NCI-H2171 (cell line): Measurements from ENCODE around the gene ITSN2.

Experiments used
- DNase-seq: peaks from one replicate; lab custom pipeline; 2025; lab: John Stamatoyannopoulos, UW

ITSN2 gene

DNA sequence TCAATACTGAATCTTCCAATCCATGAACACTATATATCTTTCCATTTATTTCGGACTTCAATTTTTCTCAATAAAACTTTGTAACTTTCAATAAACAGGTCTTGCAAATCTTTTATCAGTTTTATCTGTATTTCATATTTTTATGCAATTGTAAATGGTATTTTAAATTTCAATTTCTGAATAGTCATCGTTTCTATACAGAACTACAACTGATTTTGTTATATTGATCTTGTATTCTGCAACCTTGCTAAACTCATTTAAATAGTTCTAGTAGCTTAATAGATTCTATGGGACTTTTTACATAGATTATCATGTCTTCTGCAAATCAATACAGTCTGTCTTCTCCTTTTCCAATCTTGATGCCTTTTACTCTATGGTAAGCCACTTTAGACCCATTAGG is 95.1 kb downstream of the ITSN2 start:
- no peak for DNase-seq

DNA sequence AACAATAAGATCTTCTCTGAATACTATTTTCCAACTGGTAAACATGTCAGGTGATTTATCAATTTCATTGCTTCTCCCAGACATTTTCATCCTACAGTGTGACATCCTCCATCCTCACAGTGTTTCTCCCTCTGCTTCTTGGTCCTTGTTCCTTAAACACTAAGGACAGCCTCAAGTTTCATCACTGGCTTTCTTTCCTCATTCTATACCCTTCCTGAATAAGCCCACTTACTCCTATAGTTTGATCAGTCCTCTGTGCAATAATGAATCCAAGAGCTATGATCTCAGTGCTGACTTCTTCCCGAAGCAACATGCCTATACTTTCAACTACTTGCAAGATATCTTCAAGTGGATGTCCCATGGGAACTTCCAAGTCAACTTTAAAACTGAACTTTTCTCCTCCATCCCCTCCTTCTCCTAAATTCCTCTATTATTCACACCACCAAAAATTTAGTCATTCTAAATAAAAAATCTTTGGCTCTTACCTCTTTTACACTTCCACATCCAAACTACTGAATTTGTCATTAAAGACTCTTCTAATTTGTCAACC is 97.8 kb downstream of the ITSN2 start:
- DNase-seq: no peak

DNA sequence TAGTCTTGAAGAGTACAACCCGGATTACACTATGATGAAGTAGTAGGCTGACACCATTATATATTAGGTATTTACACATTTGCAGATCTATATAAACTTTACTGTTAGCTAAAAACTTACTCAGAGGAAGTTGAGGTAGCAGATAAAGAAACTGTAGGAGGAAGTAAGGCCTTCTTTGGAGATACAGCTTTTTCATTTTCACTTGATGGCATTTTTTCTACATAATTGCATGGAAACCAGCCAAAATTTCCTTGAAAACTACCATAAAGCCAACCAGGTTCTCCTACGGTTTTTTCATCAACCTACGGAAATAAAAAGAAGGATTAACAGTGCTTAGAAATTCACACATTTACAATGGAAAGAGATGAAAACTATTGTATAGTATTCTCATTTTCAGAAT is 98.9 kb downstream of the ITSN2 start:
- no peak for DNase-seq

DNA sequence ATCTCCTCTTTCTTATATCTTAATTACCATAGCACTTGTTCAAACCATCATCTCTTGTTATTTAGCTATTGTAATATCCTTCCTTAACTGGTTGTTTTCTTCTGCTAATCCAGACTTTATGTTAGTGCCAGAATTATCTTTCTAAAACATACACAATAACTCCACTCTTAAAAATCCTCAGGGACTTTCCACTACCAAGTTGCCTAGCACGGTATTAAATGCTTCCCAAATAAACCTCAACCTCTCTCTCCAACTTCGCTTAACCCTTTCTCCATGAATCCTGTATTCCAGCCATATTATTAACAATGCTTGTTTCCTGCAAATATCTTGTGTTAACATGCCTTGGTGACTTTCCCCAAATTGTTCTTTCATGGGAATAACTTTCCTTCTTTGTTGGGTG is 101.0 kb downstream of the ITSN2 start:
- DNase-seq: no peak

DNA sequence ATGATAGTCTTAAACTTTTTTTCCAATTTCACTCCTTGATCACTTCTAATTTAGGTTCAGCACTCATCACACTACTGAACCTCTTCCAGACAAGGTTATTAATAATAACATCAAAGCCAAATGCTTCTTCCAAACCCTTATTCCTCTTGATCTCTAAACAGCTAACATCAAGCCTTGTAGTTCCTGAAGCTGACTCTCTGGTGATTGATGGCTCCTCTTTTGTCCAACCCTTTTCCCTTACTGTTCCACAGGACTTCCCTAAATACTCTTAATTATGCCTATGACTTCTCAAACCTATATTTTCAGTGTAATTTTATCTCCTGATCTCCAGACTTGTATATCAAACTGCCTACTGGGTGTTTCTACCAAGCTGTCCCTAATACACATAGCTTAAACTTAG is 101.6 kb downstream of the ITSN2 start:
- DNase-seq: no peak

DNA sequence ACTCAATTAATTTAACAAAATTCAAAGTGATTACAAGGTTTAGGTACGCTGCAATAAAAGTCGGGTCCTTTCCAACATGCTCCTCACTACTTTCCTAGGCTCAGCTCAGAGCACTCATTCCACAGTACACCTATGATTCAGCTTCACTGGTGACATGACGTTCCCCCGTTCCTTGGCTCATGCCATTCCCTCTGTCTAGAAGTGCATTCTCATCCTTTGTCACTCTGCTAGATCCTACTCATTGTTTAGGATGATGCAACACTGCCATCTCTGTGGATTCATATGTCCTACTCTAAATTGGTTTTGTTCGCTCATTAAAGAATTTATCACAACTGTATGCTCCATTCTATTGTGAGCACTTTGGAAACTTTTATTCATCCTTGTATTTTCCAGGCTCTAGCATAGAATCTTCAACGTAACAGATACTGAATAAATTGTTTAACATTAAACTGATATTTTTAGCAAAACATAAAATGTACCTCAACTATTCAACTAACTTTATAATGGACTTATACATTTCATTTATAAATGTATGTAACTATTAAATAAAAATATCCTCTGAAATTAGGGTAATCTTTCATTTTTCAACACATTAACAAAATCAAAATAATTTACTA is 106.9 kb downstream of the ITSN2 start:
- DNase-seq: no peak

DNA sequence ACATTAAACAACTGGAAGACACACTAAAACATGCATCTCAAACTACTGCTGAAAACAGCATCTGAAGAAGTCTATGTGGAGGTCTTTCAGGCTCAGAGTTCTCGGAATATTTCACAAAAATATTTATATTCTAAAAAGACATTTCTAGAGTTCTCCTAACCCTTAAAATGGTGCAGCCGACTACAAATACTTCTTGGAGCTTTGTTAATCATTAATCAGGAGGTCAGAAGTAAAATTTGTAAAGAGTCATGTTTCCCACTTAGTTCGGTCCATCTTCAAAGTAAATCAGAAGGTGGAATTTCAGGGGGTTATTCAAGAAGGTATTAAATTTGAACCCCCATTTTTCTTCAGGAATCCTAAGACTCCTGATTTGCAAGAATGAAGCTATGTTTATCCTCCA is 112.7 kb downstream of the ITSN2 start:
- DNase-seq: no peak

DNA sequence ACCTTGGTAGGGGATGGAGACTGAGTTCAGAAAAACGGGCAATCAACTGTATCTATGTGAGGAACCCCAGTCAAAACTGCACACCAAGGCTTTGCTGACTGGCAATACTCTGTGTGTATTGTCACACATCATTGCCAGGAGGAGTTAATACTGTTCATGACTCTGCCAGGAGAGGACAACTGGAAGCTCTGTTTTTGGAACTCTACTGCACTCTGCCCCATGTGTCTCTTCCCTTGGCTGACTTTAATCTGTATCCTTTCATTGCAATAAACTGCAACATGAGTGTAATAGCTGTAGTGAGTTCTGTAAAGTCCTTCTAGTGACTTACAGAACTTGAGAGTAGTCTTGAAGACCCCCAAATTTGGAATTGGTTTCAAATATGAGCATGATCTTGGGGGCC is 113.2 kb downstream of the ITSN2 start:
- DNase-seq: no peak

DNA sequence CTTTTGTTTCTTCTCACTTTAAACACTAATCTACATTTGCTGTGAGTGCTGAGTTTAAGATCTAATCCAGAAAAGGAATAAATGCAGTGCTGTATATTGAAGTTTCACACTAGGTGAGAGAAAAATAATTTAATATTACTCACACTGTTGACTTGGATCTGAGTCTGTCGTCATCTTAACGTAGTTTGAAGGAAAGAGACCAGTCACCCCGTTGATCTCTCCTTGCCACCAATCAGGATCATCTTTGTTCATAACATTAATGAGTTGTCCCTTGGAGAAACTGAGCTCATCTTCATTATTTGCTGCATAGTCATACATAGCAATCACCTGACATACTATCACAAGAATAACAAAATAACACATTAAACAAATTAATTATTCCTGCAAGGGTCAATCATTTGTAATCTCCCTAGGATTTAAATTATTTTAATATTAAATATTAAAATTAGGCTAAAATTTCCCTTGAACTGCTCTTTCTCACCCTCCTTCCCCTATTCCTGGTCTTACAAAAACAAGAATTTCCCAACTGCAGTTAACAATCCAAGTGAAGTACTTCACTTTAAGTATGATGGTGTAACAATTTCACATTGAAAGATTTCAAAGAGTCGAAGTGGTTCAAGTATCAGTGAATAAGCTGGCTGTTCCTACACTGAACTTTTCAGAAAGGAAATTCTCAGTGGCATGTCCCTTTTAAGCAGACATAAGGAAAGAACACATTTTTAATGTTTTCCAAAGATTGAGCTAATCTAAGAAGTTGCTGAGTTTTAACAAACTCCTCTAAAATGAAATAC is 114.2 kb downstream of the ITSN2 start:
- DNase-seq: no peak

DNA sequence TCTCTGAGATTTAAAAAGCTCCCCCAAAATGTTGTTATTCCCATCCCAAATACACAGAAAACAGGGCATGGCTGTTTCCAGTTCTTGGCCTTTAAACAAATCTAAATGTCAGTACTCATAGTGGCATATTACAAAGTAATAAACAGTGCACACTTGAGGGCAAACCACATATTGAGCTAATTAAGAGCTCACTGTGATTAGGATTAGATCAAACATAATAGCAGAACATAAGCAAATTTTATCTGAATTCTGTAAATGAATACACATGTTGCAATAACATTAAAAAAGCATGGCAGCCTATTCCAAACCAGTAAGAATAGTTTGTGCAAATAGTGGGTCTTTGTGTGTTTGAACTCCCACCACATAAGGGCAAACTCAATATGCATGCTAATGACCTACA is 118.8 kb downstream of the ITSN2 start:
- DNase-seq: no peak

DNA sequence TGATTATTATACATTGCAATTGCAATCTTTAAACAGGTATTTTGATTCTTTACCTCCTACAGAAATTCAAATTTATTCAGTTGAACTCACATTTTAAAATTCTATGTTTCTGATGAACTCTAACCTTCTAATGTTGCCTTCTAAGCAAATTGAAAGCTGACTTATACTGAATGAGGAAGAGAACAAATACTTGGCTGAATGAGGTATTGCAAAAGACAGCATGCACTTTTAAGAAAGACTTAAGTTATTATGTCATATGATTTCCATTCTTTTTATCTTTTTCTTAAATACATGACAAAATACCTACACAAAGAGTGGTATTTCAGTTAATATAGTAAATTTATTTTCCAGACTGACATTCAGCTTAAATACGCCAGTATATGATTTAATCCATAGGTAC is 120.8 kb downstream of the ITSN2 start:
- DNase-seq: no peak

DNA sequence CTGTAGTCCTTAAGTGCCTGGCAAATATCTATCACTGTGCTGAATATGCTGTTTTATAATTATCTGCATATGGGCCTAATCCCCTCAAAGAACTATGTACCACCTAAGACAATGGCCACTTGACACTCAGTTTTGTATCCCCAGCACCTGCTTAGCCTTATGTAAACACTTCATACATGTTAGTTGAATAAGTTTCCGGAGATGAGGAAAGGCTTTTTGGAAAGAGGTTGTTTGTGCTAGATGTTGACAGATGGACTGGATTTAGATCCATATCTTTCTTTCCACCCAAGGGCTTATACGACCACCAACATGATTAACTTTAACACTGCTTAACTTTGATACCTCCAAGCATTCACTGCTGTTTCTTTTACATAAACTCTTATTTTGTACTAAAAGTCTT is 122.2 kb downstream of the ITSN2 start:
- peak; percentile 7 for DNase-seq

DNA sequence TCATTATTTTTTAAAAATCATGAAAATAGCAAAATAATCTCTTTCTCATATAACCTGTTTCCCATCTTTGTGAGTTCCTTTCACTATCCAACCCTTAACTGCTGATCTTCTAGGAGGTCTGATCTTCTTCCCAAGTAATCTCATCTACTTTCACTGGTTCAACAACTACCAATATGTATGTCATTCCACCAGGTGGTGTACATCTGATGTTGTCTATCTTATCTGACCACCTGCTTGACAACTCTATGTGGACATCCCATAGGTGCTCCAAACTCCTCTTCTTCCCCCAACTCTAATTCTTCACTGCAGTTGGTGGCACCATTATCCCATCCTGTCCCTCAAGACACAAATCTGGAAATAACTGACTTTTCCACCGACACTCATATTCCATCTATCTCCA is 123.0 kb downstream of the ITSN2 start:
- no peak for DNase-seq

DNA sequence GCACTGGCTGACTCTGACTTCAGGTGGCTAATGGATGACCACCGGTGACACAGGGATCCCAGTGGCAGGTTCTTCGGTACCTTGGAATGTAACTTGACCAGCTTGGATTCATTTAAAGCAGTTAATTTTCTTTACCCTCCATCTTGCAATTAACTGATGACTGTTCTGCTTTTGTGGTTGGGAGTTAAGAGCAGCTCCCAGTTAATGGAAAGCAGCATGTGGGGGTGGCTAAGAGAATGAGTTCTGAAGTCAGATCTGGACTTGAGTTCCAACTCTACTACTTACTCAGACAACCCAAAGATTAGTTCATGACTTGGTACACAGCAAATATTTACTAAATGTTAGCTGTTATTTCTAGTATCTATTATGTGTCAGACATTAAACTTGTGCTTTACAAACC is 127.0 kb downstream of the ITSN2 start:
- no peak for DNase-seq

DNA sequence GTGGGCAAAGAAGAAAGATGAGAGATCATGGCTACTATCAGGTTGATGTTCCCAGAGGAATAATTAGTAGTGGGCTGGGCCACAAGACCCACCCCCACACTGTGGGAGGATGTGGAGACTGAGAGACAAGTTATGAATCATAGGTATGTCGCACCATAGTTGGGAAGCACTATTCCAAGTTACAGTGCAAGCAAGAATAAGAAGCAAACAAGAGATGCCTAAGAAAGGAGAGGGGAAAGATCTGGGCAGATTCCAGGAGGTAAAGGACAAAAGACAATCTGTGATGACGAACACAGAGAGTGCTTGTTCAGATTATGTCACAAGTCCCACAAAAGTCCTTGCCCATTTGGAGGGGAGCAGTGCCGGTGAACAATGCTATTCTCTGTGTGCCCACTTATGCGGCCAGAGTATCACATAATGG is 128.9 kb downstream of the ITSN2 start:
- DNase-seq: no peak

DNA sequence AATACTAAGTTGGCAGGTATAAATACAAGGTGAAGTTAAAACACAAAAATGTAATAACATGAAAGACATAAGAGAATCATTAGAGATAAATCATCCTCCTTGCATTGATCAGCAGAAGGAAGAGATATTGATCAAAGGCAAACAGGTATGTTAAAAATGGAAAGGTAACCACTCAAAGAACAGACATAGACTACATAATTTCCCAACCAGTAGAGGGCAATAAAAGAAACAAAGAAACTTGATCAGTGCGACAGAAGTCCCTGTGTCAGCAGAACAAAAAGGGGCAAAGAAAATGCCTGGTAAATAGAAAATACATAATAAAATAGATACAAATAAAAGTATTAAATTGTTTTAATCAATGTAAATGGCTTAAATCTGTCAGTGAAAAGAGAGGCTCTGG is 131.9 kb downstream of the ITSN2 start:
- DNase-seq: peak; percentile 44

DNA sequence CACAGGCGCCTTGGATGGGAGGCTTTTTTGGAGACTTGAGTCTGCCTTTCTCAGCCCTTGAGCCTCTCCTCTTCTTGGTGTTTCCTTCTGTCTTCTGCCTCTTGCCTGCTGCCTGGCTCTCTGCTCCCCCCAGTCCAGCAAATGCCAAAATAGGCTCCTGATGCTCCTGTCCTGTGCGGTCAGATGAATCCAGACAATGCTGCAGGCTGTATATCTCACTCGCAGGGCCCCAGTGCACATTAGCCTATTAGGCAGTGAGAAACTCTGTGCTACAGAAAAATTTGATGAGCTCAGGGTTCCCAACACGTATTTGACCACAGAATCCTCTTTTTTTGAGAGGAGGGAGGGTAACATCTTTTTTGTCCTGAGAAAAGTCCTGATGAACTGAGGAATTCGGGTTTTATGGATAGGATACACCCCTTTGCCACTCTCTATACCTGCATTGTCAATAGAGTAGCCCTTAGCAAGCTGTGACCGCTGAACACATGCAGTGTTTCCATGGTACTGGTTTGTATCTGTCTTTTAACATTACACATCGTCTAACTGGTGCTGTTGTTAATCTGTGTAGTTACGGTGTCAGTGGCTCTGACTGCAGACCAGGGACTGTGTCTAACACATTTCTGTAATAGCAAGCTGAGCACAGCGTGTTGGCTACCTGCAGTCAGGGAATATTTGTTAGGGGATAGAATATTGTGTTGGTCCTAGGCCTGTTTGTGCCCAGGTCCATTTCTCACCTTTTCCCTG is 134.7 kb downstream of the ITSN2 start:
- no peak for DNase-seq

DNA sequence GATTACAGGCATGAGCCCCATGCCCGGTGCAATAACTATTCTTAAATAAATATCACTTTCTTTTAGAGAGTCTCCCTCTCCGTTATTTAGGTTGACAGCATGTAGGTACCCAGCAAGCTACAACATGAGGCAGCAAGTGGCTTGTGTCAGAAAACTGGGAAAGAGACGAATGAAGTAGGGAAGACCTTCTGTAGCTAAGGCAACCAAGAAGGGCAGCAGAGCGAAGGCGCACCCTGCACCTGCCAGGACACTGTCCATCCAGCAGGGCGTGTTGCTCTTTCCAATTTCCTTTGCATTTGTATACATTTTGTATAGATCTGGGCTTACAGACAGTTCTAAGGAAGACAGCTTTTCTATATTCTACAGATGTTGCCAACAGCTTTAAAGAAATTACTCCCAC is 137.4 kb downstream of the ITSN2 start:
- no peak for DNase-seq

DNA sequence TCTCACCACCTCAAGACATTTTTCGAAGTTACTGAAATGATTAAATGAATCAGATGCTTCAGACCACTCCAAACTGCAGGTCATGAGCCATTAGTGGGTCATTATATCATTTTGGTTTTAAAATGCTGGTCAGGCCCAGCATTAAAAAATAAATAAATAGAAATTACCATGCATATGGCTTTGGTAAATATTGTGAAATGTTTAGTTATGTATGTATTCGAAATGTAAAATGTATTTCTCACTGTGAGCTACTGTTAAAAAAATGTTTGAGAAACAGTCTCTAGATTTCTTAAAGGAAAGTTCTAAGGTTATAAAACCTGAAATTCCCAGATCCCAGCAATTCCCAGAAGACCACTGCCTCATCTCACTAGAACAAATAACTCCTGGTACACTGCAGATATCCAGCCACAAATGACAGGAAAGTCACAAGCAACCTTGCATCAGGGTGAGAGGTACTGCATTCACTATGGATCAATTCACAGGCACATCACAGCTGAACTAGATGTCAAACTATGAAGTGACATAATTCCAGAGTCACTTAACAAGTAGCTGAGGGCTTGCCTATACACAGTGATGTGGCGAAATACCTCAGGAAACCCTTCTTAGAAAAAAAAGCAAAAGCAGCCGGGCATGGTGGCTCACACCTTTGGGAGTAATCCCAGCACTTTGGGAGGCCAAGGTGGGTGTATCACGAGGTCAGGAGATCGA is 138.8 kb downstream of the ITSN2 start:
- DNase-seq: no peak

DNA sequence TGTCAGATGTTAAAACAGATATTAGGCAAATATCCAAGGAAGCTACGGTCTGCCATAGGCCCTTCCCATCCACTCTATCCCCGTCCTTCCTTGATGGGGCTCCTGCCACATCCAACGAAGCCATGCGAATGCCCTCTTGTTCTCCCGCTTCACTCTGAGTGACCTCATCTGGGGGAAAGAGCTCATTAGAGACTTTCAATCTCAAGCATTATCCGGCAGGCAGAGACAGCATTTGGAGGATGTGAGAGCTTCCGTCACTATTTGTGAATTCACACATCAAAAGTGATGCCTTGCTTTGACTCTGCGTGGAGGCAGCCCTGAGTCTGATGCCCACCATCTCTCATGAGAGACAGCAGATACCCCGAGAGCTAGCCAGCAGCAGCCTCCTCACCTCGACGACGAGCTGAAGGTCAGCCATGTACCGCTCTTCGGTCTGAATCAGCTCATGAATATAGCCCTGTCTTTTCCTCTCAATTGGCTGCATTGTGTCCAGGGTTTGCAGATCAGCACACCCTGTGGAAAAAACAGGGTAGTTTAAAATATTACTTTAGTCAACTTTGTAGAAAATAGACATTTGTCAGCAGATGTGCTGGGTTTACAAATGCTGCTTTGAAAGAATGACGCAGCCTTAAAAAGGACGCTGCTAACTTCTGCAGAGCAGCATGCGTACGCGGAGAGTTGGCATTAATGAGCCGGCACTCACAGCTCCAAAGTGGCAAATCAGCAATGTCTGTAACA is 139.6 kb downstream of the ITSN2 start:
- DNase-seq: no peak

DNA sequence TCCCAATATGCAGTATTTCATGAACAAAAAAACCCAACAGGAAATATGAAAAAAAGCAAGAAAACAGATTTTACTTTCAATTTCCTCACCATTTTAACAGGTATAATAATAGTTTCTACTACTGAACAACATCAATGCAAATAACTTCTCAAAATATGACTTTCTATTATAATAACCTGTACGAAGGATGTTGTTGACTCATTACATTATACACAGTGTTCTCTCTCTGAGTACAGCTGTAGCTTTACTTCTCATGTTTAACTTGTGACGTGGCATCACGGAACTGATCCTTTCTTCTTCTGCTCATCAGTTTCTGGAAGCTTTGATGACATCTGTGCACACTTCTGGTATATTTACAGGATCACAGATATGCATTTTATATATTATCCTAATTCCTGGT is 145.5 kb downstream of the ITSN2 start:
- DNase-seq: no peak

DNA sequence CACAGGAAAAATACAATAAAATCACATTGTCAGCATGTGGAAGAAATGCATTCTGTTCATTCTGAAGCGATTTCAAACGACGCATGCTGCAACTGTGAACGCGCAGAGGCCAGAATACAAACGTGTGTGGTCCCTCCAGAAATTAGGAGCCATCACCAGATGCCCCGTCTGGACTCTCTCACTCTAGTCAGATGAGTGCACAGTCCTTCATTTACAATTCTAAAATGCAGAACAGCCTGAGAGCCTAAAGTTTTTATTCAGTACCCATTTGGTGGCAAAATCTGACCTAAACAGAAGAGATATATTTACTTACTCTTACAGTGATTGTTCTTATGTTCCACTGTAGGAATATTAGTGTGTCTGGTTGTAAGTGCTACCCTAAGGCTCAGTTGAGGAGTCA is 148.9 kb downstream of the ITSN2 start:
- no peak for DNase-seq
